ENCODE results near the gene CARM1. TPM values are rescaled to one million over a fixed set of nuclear protein-coding genes. Genes with fewer than 3 reads are reported as not detected.

The CARM1 gene
- total RNA-seq, 5 donors from 2014 or later (not counting 1 experiment from before 2014, with no cell fraction given), result 22.3 to 35.2 (median 30.8) TPM

DNA sequence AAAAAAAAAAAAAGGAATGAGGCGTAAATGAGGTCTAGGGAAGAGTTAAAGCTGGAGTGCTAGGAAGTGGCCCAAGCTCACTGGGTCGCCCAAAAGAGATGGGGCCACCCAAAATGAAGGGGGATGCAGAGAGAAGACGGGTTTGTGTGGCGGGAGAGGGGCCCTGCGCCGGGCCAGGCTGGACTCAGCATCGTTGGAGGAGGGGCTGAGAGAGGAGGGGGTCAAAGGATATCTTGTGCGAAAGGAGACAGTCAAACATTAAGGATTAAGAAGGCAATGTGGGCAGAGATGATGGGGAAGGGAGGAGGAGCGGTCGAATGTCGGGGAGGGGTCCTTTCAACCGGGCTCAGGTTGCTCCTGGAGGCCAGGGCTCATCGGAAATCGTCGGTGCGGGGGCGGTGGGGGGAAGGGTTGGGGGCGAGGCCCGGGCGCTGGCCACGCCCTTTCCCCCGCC lies 825 bp upstream of the CARM1 start:
- Mint-ChIP-seq H3K27me3 (no peaks in the 10 kb centered on the region), H3K36me3 (no peaks in the 10 kb centered on the region), H3K4me1 (peaks cover 14 to 27% (median 18%) of the 10 kb centered on the region in 3 donors), H3K27ac (peak overlapping the region; percentile 62 to 79), H3K4me3 (peak overlapping the region; percentile 63 to 76 (median 65)), H3K9me3 (no peaks in the 10 kb centered on the region)
- peaks cover 10 to 23% of the 10 kb centered on the region in 2 experiments for H3K4me1 ChIP-seq (ENCODE audit: control insufficient read depth in 1 of 2, extremely low read depth in 1 of 2, insufficient read depth in 2 of 2, low read length in 2 of 2)
- ChIA-PET CTCF (interaction anchor here in 1 of 2 donors (0.5 to 2.0 kb wide), 6 partner anchors 34 to 750 kb away, joined by 3 to 6 read pairs (median 3); partner anchors contain the start of genes DNM2 and TMED1), POLR2A (interaction anchor here in 1 of 2 donors (0.6 kb wide), 1 partner anchor 153 kb away, joined by 3 read pairs; the partner anchor contains the start of gene DNM2)
- DNase-seq (no peak), ATAC-seq (replicated peaks in 1 of 4) (no peak)
- 7% methylated on average over 18 of the region's 22 CpGs for WGBS (ENCODE audit: insufficient coverage)
- no peaks in the 10 kb centered on the region for H3K9me3 ChIP-seq
- H3K4me3 ChIP-seq (ENCODE audit: control insufficient read depth in 1 of 2, extremely low read depth in 1 of 2, low read length in 1 of 2), result peak overlapping the region; percentile 43 to 57
- no peaks in the 10 kb centered on the region for H3K36me3 ChIP-seq (ENCODE audit: control insufficient read depth in 2 of 2, extremely low read depth in 1 of 2, insufficient read depth in 1 of 2, low read length in 1 of 2)
- no peaks in the 10 kb centered on the region for H3K27me3 ChIP-seq (replicated peaks in 1 of 2; ENCODE audit: control insufficient read depth in 2 of 2, extremely low read depth in 1 of 2, insufficient read depth in 2 of 2, low read length in 1 of 2)
- H3K27ac ChIP-seq (ENCODE audit: low read length), result peak overlapping the region; percentile 64

DNA sequence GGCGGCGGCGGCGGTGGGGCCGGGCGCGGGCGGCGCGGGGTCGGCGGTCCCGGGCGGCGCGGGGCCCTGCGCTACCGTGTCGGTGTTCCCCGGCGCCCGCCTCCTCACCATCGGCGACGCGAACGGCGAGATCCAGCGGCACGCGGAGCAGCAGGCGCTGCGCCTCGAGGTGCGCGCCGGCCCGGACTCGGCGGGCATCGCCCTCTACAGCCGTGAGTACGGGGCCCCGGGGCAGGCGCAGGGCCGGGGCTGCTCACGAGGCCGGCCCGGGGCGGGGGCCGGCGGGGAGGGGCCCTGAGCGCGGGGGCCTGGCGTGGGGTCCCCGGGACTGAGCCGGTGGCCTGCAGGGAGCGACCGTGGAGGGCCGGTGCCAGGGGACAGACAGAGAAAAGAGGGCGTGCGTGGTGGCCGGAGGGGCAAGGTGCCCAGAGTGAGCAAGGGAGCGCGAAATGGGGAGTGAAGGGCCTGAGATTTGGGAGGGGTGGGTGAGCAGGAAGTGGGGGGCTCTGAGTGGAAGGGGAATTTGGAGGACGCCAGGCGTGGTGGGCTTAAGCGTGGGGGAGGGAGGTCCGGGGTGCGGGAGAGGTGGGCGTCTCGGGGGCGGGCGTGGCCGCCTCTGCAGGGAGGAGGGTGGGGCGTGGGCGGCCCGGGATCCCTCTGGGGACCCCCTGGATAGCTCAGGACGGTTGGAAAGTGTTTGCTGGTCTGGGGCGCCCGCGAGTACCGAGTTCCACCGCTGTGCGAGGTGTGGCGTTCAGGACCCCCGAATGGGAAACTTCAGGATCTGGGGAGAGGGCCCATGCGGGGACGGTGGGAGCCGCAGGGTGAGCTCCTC lies 575 bp downstream of the CARM1 start:
- Histone ChIP-seq H3K36me3 (ENCODE audit: control insufficient read depth in 2 of 2, extremely low read depth in 1 of 2, insufficient read depth in 1 of 2, low read length in 1 of 2) (no peaks in the 10 kb centered on the region), H3K4me3 (ENCODE audit: control insufficient read depth in 1 of 2, extremely low read depth in 1 of 2, low read length in 1 of 2) (peak overlapping the region; percentile 57 to 63), H3K9me3 (no peaks in the 10 kb centered on the region), H3K27ac (ENCODE audit: low read length) (no peak overlapping the region), H3K4me1 (ENCODE audit: control insufficient read depth in 1 of 2, extremely low read depth in 1 of 2, insufficient read depth in 2 of 2, low read length in 2 of 2) (peaks cover 10 to 25% of the 10 kb centered on the region in 2 experiments), H3K27me3 (replicated peaks in 1 of 2; ENCODE audit: control insufficient read depth in 2 of 2, extremely low read depth in 1 of 2, insufficient read depth in 2 of 2, low read length in 1 of 2) (no peaks in the 10 kb centered on the region)
- WGBS (ENCODE audit: insufficient coverage), result under 1% methylated on average over 87 of the region's 90 CpGs
- POLR2A ChIA-PET, result interaction anchor here in 1 of 2 donors (0.7 to 1.2 kb wide), 2 partner anchors 36 to 1188 kb away, joined by 3 read pairs; partner anchors contain the start of gene TMED1
- peaks cover 14 to 29% (median 20%) of the 10 kb centered on the region in 3 donors for H3K4me1 Mint-ChIP-seq
- peak overlapping the region; percentile 73 to 89 (median 77) for H3K4me3 Mint-ChIP-seq
- no peaks in the 10 kb centered on the region for H3K36me3 Mint-ChIP-seq
- DNase-seq (peak in 21 of 35 experiments; percentile 7 to 34 (median 21)), ATAC-seq (replicated peaks in 1 of 4) (no peak)
- H3K27ac Mint-ChIP-seq, result peak overlapping the region in 1 of 2 donors; percentile 49
- H3K9me3 Mint-ChIP-seq, result no peaks in the 10 kb centered on the region
- H3K27me3 Mint-ChIP-seq, result no peaks in the 10 kb centered on the region
- CTCF ChIA-PET, result interaction anchor here in 1 of 2 donors (2.0 kb wide), 1 partner anchor 172 kb away, joined by 4 read pairs; no protein-coding TSS in a partner anchor

GRCh38 chr19:10872546-10873107 lies 1.3 kb downstream of the CARM1 start:
- ATAC-seq (replicated peaks in 1 of 4), result no peak
- ChIA-PET CTCF (interaction anchor here (0.6 to 2.0 kb wide), 3 partner anchors 64 to 529 kb away, joined by 3 to 4 read pairs (median 4); no protein-coding TSS in a partner anchor), POLR2A (interaction anchor here in 1 of 2 donors (0.7 to 1.2 kb wide), 2 partner anchors 37 to 1187 kb away, joined by 3 read pairs; partner anchors contain the start of gene TMED1)
- Histone ChIP-seq H3K27me3 (replicated peaks in 1 of 2; ENCODE audit: control insufficient read depth in 2 of 2, extremely low read depth in 1 of 2, insufficient read depth in 2 of 2, low read length in 1 of 2) (no peaks in the 10 kb centered on the region), H3K4me1 (ENCODE audit: control insufficient read depth in 1 of 2, extremely low read depth in 1 of 2, insufficient read depth in 2 of 2, low read length in 2 of 2) (peaks cover 10 to 25% of the 10 kb centered on the region in 2 experiments), H3K27ac (ENCODE audit: low read length) (no peak overlapping the region), H3K9me3 (no peaks in the 10 kb centered on the region), H3K4me3 (ENCODE audit: control insufficient read depth in 1 of 2, extremely low read depth in 1 of 2, low read length in 1 of 2) (peak overlapping the region; percentile 41 to 63), H3K36me3 (ENCODE audit: control insufficient read depth in 2 of 2, extremely low read depth in 1 of 2, insufficient read depth in 1 of 2, low read length in 1 of 2) (no peaks in the 10 kb centered on the region)
- 7% methylated on average over 4 of the region's 16 CpGs for WGBS (ENCODE audit: insufficient coverage)
- H3K27me3 Mint-ChIP-seq, result no peaks in the 10 kb centered on the region
- peak overlapping the region; percentile 73 to 89 (median 77) for H3K4me3 Mint-ChIP-seq
- peak overlapping the region; percentile 21 to 49 for H3K27ac Mint-ChIP-seq
- no peaks in the 10 kb centered on the region for H3K9me3 Mint-ChIP-seq
- H3K36me3 Mint-ChIP-seq, result no peaks in the 10 kb centered on the region
- H3K4me1 Mint-ChIP-seq, result peaks cover 14 to 31% (median 22%) of the 10 kb centered on the region in 3 donors
- DNase-seq, result peak in 3 of 35 experiments; percentile 12 to 35 (median 25)

DNA sequence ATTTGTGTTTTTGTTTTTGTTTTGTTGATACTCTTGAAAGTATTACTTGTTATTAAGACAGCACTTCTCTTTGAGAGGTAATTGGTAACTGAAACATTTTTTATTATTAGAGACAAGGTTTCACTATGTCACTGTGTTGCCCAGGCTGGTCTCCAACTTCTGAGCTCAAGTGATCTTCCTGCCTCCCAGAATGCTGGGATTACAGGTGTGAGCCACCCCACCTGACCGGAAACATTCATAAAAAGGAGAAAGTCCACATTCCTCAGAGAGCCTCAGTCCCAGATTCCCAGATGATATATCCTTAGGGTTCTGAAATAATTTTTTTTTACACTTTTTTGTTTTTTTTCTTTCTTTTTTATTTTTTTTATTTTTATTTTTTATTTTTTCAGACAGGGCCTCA lies 2.7 kb downstream of the CARM1 start:
- peak overlapping the region in 1 of 2 donors; percentile 16 for H3K27ac Mint-ChIP-seq
- no peaks in the 10 kb centered on the region for H3K36me3 Mint-ChIP-seq
- Histone ChIP-seq H3K4me3 (ENCODE audit: control insufficient read depth in 1 of 2, extremely low read depth in 1 of 2, low read length in 1 of 2) (no peak overlapping the region), H3K9me3 (no peaks in the 10 kb centered on the region), H3K27ac (ENCODE audit: low read length) (no peak overlapping the region), H3K4me1 (ENCODE audit: control insufficient read depth in 1 of 2, extremely low read depth in 1 of 2, insufficient read depth in 2 of 2, low read length in 2 of 2) (peaks cover 10 to 33% of the 10 kb centered on the region in 2 experiments), H3K27me3 (replicated peaks in 1 of 2; ENCODE audit: control insufficient read depth in 2 of 2, extremely low read depth in 1 of 2, insufficient read depth in 2 of 2, low read length in 1 of 2) (no peaks in the 10 kb centered on the region), H3K36me3 (ENCODE audit: control insufficient read depth in 2 of 2, extremely low read depth in 1 of 2, insufficient read depth in 1 of 2, low read length in 1 of 2) (no peaks in the 10 kb centered on the region)
- DNase-seq, result no peak
- peaks cover 17 to 34% (median 29%) of the 10 kb centered on the region in 3 donors for H3K4me1 Mint-ChIP-seq
- no peaks in the 10 kb centered on the region for H3K9me3 Mint-ChIP-seq
- H3K27me3 Mint-ChIP-seq, result no peaks in the 10 kb centered on the region
- ChIA-PET CTCF (no interaction called here), POLR2A (no interaction called here)
- WGBS (ENCODE audit: insufficient coverage), result no CpG with 5 or more reads among the region's 1 CpG
- peak overlapping the region in 2 of 3 donors; percentile 37 to 53 for H3K4me3 Mint-ChIP-seq
- ATAC-seq (replicated peaks in 1 of 4), result no peak

GRCh38 chr19:10876459-10877240 lies 5.3 kb downstream of the CARM1 start:
- Mint-ChIP-seq H3K27ac (peak overlapping the region in 1 of 2 donors; percentile 43), H3K9me3 (no peaks in the 10 kb centered on the region), H3K4me1 (peaks cover 15 to 35% (median 33%) of the 10 kb centered on the region in 3 donors), H3K36me3 (no peaks in the 10 kb centered on the region), H3K4me3 (no peak overlapping the region), H3K27me3 (no peaks in the 10 kb centered on the region)
- Histone ChIP-seq H3K4me3 (ENCODE audit: control insufficient read depth in 1 of 2, extremely low read depth in 1 of 2, low read length in 1 of 2) (no peak overlapping the region), H3K27ac (ENCODE audit: low read length) (no peak overlapping the region), H3K27me3 (replicated peaks in 1 of 2; ENCODE audit: control insufficient read depth in 2 of 2, extremely low read depth in 1 of 2, insufficient read depth in 2 of 2, low read length in 1 of 2) (no peaks in the 10 kb centered on the region), H3K36me3 (ENCODE audit: control insufficient read depth in 2 of 2, extremely low read depth in 1 of 2, insufficient read depth in 1 of 2, low read length in 1 of 2) (no peaks in the 10 kb centered on the region), H3K9me3 (no peaks in the 10 kb centered on the region), H3K4me1 (ENCODE audit: control insufficient read depth in 1 of 2, extremely low read depth in 1 of 2, insufficient read depth in 2 of 2, low read length in 2 of 2) (peaks cover 7 to 30% of the 10 kb centered on the region in 2 experiments)
- WGBS (ENCODE audit: insufficient coverage), result 37% methylated on average over 3 of the region's 10 CpGs
- ChIA-PET POLR2A (interaction anchor here (0.6 kb wide), 2 partner anchors 477 to 864 kb away, joined by 4 read pairs; no protein-coding TSS in a partner anchor), CTCF (no interaction called here)
- no peak for ATAC-seq (replicated peaks in 1 of 4)
- no peak for DNase-seq

Data from T-cell (primary cell).